A549 (cell line): ENCODE data around the gene AAGAB.
"Not testable (repeated sequence)": the region's sequence is repeated elsewhere in the genome, so short reads cannot be mapped to it uniquely, and the experiment has no call there.

Experiments used
- CHD2 ChIP-seq: fragments of 150-350 bp; IDR thresholded peaks from 2 replicates; pipeline ENCODE4 v1.6.1; 2014; ENCODE audit warnings: low read length; ENCODE audit not compliant: partially characterized antibody
- POLR2A ChIP-seq: IDR thresholded peaks from 2 replicates; pipeline ENCODE4 v1.6.1; 2012; ENCODE audit warnings: mild to moderate bottlenecking, low read length
- SMC3 ChIP-seq: fragments of >200 bp; sonication (Bioruptor Twin); formaldehyde crosslinking; IDR thresholded peaks from 3 replicates; pipeline ENCODE4 v1.6.1; 2018; ENCODE audit warnings: inconsistent platforms
- TF ChIP-seq, protein P1 (sequence below): fragments of >200 bp; sonication (Bioruptor Twin); formaldehyde crosslinking; IDR thresholded peaks from 3 replicates; pipeline ENCODE4 v1.5.1; 2016
- TF ChIP-seq, protein P2 (sequence below): fragments of 450-650 bp; IDR thresholded peaks from 2 replicates; pipeline ENCODE4 v1.6.1; 2014; ENCODE audit warnings: antibody characterized with exemption
- TF ChIP-seq, protein P3 (sequence below): fragments of >200 bp; sonication (Bioruptor Twin); formaldehyde crosslinking; IDR thresholded peaks from 2 replicates; pipeline ENCODE4 v1.6.1; 2016

DNA sequence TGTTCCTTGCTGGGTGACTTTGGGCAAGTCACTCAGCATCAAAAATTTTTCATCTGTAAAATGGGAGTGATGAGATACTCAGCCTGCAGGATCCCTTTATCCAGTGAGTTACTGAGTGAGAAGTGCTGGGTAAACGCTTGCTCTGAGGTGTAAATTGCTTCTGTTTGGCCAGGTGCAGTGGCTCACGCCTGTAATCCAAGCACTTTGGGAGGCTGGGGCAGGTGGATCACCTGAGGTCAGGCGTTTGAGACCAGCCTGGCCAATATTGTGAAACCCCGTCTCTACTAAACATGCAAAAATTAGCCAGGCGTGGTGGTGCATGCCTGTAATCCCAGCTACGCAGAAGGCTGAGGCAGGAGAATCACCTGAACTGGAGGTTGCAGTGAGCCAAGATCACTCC lies 101.4 kb downstream of the AAGAB start:
- TF ChIP-seq POLR2A, SMC3, CHD2: not testable (repeated sequence)
- TF ChIP-seq, protein P1, sequence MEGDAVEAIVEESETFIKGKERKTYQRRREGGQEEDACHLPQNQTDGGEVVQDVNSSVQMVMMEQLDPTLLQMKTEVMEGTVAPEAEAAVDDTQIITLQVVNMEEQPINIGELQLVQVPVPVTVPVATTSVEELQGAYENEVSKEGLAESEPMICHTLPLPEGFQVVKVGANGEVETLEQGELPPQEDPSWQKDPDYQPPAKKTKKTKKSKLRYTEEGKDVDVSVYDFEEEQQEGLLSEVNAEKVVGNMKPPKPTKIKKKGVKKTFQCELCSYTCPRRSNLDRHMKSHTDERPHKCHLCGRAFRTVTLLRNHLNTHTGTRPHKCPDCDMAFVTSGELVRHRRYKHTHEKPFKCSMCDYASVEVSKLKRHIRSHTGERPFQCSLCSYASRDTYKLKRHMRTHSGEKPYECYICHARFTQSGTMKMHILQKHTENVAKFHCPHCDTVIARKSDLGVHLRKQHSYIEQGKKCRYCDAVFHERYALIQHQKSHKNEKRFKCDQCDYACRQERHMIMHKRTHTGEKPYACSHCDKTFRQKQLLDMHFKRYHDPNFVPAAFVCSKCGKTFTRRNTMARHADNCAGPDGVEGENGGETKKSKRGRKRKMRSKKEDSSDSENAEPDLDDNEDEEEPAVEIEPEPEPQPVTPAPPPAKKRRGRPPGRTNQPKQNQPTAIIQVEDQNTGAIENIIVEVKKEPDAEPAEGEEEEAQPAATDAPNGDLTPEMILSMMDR: not testable (repeated sequence)
- TF ChIP-seq, protein P2, sequence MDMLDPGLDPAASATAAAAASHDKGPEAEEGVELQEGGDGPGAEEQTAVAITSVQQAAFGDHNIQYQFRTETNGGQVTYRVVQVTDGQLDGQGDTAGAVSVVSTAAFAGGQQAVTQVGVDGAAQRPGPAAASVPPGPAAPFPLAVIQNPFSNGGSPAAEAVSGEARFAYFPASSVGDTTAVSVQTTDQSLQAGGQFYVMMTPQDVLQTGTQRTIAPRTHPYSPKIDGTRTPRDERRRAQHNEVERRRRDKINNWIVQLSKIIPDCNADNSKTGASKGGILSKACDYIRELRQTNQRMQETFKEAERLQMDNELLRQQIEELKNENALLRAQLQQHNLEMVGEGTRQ: not testable (repeated sequence)
- TF ChIP-seq, protein P3, sequence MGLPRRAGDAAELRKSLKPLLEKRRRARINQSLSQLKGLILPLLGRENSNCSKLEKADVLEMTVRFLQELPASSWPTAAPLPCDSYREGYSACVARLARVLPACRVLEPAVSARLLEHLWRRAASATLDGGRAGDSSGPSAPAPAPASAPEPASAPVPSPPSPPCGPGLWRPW: not testable (repeated sequence)
